GM13976 (cell line): ENCODE data around the gene PIGA.
"Not testable (repeated sequence)": the region's sequence is repeated elsewhere in the genome, so short reads cannot be mapped to it uniquely, and the experiment has no call there.

ENCODE experiments used
- DNase-seq: peaks from one replicate; pipeline ENCODE4 v3.0.0; 2012; ENCODE audit warnings: low spot score
- in situ Hi-C: fragments of 300-500 bp; cut with MboI; formaldehyde crosslinking; loops from one replicate; pipeline ENCODE4 v1.12.0; 2022; ENCODE audit warnings: low sequenced_read_pairs, mixed read lengths, inconsistent platforms; ENCODE audit not compliant: unreplicated experiment
- TF ChIP-seq, protein P1 (sequence below): IDR thresholded peaks from 2 replicates; pipeline ENCODE4 v1.5.1; 2012; ENCODE audit warnings: borderline replicate concordance, mild to moderate bottlenecking; ENCODE audit not compliant: insufficient read depth; ENCODE audit errors: extremely low read depth, missing control alignments, control extremely low read depth

Gene PIGA

GRCh38 chrX:15298780-15299179, 36.5 kb downstream of the PIGA start:
- in situ Hi-C loops: no loop called here
- no peak for DNase-seq
- TF ChIP-seq, protein P1, sequence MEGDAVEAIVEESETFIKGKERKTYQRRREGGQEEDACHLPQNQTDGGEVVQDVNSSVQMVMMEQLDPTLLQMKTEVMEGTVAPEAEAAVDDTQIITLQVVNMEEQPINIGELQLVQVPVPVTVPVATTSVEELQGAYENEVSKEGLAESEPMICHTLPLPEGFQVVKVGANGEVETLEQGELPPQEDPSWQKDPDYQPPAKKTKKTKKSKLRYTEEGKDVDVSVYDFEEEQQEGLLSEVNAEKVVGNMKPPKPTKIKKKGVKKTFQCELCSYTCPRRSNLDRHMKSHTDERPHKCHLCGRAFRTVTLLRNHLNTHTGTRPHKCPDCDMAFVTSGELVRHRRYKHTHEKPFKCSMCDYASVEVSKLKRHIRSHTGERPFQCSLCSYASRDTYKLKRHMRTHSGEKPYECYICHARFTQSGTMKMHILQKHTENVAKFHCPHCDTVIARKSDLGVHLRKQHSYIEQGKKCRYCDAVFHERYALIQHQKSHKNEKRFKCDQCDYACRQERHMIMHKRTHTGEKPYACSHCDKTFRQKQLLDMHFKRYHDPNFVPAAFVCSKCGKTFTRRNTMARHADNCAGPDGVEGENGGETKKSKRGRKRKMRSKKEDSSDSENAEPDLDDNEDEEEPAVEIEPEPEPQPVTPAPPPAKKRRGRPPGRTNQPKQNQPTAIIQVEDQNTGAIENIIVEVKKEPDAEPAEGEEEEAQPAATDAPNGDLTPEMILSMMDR: no peak

GRCh38 chrX:15298201-15298600, 37.1 kb downstream of the PIGA start:
- TF ChIP-seq, protein P1: no peak
- in situ Hi-C loops: no loop called here
- DNase-seq: no peak

DNA sequence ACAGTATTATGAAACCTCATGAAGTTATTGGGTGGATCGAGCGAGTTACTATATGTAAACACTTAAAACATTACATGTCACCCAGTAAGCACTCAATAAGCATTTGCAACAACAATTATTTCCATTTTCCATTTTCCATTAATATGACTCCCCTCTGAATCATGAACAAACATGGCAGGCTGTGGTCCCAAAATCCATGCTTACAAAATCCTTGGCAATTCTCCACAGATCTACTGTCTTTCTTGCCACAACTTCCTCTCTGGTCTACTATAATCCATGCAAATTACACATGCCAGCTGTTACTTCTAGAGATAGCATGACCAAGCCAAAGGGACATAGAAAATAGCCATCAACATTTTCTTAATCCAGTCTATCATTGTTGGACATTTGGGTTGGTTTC, 41.9 kb downstream of the PIGA start:
- DNase-seq: no peak
- TF ChIP-seq, protein P1: no peak
- in situ Hi-C loops: no loop called here

DNA sequence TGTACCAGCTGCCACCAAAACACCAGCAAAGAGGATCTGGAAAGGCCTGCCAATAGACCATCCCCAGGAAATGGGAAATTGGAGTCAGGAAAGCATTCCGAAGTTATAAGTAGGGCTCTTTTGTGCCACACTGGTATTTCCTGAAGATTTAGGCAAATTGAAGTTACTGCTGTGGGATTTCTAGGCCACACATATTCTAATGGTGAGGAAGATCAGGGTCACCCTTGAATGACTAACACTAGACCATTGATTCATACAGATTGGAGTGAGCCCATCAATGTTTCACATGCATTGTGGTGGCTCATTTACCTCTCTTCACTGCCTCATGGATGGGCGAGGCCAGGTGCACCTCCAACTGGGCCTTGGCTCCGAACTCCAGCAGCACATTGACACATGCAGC, 42.5 kb downstream of the PIGA start:
- in situ Hi-C loops: no loop called here
- TF ChIP-seq, protein P1: no peak
- no peak for DNase-seq

DNA sequence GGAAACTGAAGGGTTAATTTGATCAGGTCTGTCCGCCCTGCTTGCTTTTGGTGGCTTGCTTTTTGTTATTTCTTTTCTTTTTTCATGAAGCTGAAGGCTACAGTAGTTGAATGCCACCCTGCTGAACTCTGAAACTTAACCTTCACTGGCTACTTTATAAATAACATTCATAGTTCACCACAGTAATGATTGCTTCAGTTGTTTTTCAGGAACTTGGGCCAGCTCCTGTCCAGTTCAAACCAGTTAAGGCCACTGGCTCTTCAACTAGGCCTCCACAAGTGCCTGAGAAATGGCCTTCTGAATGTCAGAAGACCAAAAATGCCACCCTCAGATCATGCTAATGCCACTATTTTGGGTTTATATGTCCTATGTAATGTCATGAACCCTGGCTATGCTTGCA, 57.7 kb downstream of the PIGA start:
- TF ChIP-seq, protein P1: no peak
- in situ Hi-C loops: no loop called here
- no peak for DNase-seq

- in situ Hi-C loops: no loop called here
Observed at GRCh38 chrX:15274946-15275345, 60.4 kb downstream of the PIGA start.

DNA sequence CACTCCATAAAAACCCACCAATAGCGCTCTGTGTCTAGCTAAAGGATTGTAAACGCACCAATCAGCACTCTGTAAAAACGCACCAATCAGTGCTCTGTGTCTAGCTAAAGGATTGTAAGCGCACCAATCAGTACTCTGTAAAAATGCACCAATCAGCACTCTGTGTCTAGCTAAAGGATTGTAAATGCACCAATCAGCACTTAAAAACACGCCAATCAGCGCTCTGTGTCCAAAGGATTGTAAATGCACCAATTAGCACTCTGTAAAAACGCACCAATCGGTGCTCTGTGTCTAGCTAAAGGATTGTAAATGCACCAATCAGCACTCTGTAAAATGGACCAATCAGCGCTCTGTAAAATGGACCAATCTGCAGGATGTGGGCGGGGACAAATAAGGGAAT, 62.0 kb downstream of the PIGA start:
- in situ Hi-C loops, DNase-seq: not testable (repeated sequence)

More at GRCh38 chrX:15274946-15275345, 60.4 kb downstream of the PIGA start:
- no peak for DNase-seq
- TF ChIP-seq, protein P1: no peak
